GM10847 (cell line): ENCODE data around the gene CNN3.

Source experiments
- POLR2A ChIP-seq: IDR thresholded peaks from 2 replicates; pipeline ENCODE4 v1.6.1; 2011; ENCODE audit not compliant: insufficient read length; ENCODE audit errors: extremely low read depth

Gene CNN3

GRCh38 chr1:94912263-94913184 is 14.4 kb downstream of the CNN3 start:
- TF ChIP-seq POLR2A: no peak

- no peak for TF ChIP-seq POLR2A
These were observed 17.4 kb downstream of the CNN3 start for GRCh38 chr1:94909486-94909885.

GRCh38 chr1:94908965-94909364 is 17.9 kb downstream of the CNN3 start:
- TF ChIP-seq POLR2A: no peak

- no peak for TF ChIP-seq POLR2A
These were observed 18.7 kb downstream of the CNN3 start for GRCh38 chr1:94908190-94908589.

GRCh38 chr1:94907136-94907535 is 19.8 kb downstream of the CNN3 start:
- no peak for TF ChIP-seq POLR2A

GRCh38 chr1:94906382-94906781 is 20.5 kb downstream of the CNN3 start:
- TF ChIP-seq POLR2A: no peak

- TF ChIP-seq POLR2A: no peak
These were observed 21.7 kb downstream of the CNN3 start for GRCh38 chr1:94905207-94905606.

GRCh38 chr1:94903280-94904009 is 23.5 kb downstream of the CNN3 start:
- TF ChIP-seq POLR2A: no peak

GRCh38 chr1:94901841-94902240 is 25.1 kb downstream of the CNN3 start:
- TF ChIP-seq POLR2A: no peak

GRCh38 chr1:94899756-94900155 is 27.2 kb downstream of the CNN3 start:
- TF ChIP-seq POLR2A: no peak

- TF ChIP-seq POLR2A: no peak
These were observed 28.2 kb downstream of the CNN3 start for GRCh38 chr1:94898491-94899385.

- no peak for TF ChIP-seq POLR2A
These were observed 31.4 kb downstream of the CNN3 start for GRCh38 chr1:94895518-94895917.

GRCh38 chr1:94894630-94895029 is 32.3 kb downstream of the CNN3 start:
- TF ChIP-seq POLR2A: no peak

GRCh38 chr1:94892604-94893254 is 34.2 kb downstream of the CNN3 start:
- no peak for TF ChIP-seq POLR2A

- TF ChIP-seq POLR2A: no peak
These were observed 38.7 kb downstream of the CNN3 start for GRCh38 chr1:94888201-94888600.

GRCh38 chr1:94887603-94888171 is 39.2 kb downstream of the CNN3 start:
- no peak for TF ChIP-seq POLR2A
